ENCODE measurements around the gene TMEM192. TPM values are rescaled to one million over a fixed set of nuclear protein-coding genes. Genes with fewer than 3 reads are reported as not detected.

The TMEM192 gene
- total RNA-seq (6.1 TPM), polyA plus RNA-seq (8.0 TPM)
- long read RNA-seq, donor 1 = 0 reads
- long read RNA-seq, donor 2 = 0 reads
- long read RNA-seq, donor 3, full-length matches to known transcripts = 3 of 3 reads
- long read RNA-seq, donor 3, partial matches to known transcripts = 0 of 3 reads
- long read RNA-seq, donor 3, other reads (novel, unspliced or antisense) = 0 of 3 reads
- long read RNA-seq, donor 4 = 0 reads
- long read RNA-seq, donor 5, full-length matches to known transcripts = 2 of 2 reads
- long read RNA-seq, donor 5, partial matches to known transcripts = 0 of 2 reads
- long read RNA-seq, donor 5, other reads (novel, unspliced or antisense) = 0 of 2 reads
- long read RNA-seq, donor 6 = 0 reads
- long read RNA-seq, donor 7 = 0 reads
- long read RNA-seq, donor 8 = 0 reads
- long read RNA-seq, donor 9 = 0 reads
- long read RNA-seq, donor 10, full-length matches to known transcripts = 1 of 1 reads
- long read RNA-seq, donor 10, partial matches to known transcripts = 0 of 1 reads
- long read RNA-seq, donor 10, other reads (novel, unspliced or antisense) = 0 of 1 reads

DNA sequence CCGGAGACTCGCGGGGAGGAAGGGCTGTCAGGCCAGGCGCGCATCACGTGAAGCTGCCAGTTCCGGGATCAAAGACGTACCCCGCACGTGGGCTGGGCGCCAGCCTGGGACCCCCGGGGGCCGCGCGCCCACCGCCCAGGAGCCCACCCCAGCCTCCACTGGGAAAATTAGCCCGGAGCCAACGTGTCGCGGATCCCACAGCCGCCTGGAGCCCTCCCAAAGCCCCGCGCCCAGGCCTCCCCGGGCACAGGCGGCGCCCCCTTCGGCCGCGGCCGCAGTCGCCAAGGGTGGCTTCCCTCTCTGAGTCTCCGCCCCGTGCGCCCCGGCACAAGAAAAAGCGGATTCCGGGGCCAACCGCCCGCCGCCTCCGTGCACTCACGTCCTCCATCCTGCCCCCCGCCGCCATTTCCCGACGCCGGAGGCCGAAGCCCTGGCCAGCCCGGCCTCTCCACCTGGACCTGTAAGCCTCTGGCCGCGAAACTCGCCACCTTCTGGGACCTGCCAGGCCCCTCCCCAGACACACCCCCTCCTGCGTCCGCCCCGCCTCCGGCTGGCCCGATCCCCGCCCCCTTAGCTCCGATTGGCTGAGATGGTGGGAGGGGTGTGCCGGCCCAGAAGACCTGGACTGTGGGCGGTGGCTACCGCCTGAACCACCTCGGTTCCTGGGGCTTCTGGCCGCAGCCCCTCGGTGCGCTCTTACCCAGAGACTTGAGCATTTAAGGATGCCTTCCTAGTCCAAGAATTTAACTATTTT is at the start of gene TMEM192:
Gene TMEM192 (minus strand): TSS at position 493 of the 754 bp plus-strand sequence. CDS start 87 bp downstream, at position 406.
- DNase-seq (ENCODE audit: low read depth in 6 of 9, low spot score in 9 of 9) = peak; percentile 68 to 93 (median 85)
- Histone ChIP-seq H3K4me3 (ENCODE audit: low read length in 2 of 2) (peak within 1 kb of the TSS; percentile 90 to 92), H3K36me3 (ENCODE audit: control insufficient read depth in 2 of 2, insufficient read depth in 2 of 2, low read length in 1 of 2) (no peaks in the 10 kb centered on the region), H3K9me3 (ENCODE audit: control insufficient read depth in 2 of 2, insufficient read depth in 1 of 2, low read length in 1 of 2) (no peaks in the 10 kb centered on the region), H3K27me3 (ENCODE audit: control insufficient read depth in 2 of 2, insufficient read depth in 1 of 2, low read length in 1 of 2) (peaks cover 0 to 8% of the 10 kb centered on the region in 2 donors), H3K4me1 (ENCODE audit: control insufficient read depth in 2 of 2, insufficient read depth in 2 of 2, low read length in 2 of 2) (peaks cover 3 to 6% of the 10 kb centered on the region in 2 donors), H3K27ac (ENCODE audit: low read depth in 1 of 2, low read length in 1 of 2) (peak within 1 kb of the TSS; percentile 57 to 71)
- WGBS = under 1% methylated on average over 66 of the region's 66 CpGs

DNA sequence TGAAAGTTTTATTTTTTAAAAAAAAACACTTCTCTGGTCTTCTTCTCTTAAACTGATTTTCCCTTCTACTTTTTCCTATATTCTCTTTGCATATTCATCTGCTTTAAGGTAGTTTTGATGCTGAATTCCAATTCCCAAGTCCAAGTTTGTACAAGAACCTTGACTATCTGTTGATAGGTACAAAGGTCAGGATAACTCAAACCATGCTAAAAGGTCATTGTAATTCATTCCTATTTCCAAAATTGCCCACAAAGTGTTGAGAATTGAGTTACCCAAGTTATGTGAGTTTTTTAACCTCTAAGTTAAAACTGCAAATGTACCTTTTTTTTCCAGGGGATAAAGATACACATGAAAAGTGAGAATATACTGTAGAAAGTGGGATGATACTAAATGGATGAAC is 46.1 kb upstream of the TMEM192 start:
- H3K9me3 ChIP-seq (ENCODE audit: control insufficient read depth in 2 of 2, insufficient read depth in 1 of 2, low read length in 1 of 2) = no peaks in the 10 kb centered on the region
- H3K27me3 ChIP-seq (ENCODE audit: control insufficient read depth in 2 of 2, insufficient read depth in 1 of 2, low read length in 1 of 2) = no peaks in the 10 kb centered on the region
- DNase-seq (ENCODE audit: low read depth in 6 of 9, low spot score in 9 of 9) = no peak
- no peaks in the 10 kb centered on the region for H3K4me1 ChIP-seq (ENCODE audit: control insufficient read depth in 2 of 2, insufficient read depth in 2 of 2, low read length in 2 of 2)
- no peaks in the 10 kb centered on the region for H3K36me3 ChIP-seq (ENCODE audit: control insufficient read depth in 2 of 2, insufficient read depth in 2 of 2, low read length in 1 of 2)
- no peak overlapping the region for H3K27ac ChIP-seq (ENCODE audit: low read depth in 1 of 2, low read length in 1 of 2)
- no peak overlapping the region for H3K4me3 ChIP-seq (ENCODE audit: low read length in 2 of 2)

DNA sequence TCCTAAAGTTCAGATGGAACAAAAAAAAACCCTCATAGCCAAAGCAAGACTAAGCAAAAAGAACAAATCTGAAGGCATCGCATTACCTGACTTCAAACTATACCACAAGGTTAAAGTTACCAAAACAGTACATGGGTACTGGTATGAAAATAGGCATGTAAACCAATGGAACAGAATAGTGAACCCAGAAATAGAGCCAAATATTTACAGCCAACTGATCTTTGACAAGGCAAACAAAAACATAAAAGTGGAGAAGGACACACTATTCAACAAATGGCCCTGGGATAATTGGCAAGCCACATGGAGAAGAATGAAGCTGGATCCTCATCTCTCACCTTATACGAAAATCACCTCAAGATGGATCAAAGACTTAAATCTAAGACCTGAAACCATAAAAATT is 44.2 kb upstream of the TMEM192 start:
- H3K27me3 ChIP-seq (ENCODE audit: control insufficient read depth in 2 of 2, insufficient read depth in 1 of 2, low read length in 1 of 2) = no peaks in the 10 kb centered on the region
- H3K36me3 ChIP-seq (ENCODE audit: control insufficient read depth in 2 of 2, insufficient read depth in 2 of 2, low read length in 1 of 2) = no peaks in the 10 kb centered on the region
- WGBS = 96% methylated on average over 2 of the region's 2 CpGs
- no peak overlapping the region for H3K4me3 ChIP-seq (ENCODE audit: low read length in 2 of 2)
- no peak overlapping the region for H3K27ac ChIP-seq (ENCODE audit: low read depth in 1 of 2, low read length in 1 of 2)
- no peaks in the 10 kb centered on the region for H3K4me1 ChIP-seq (ENCODE audit: control insufficient read depth in 2 of 2, insufficient read depth in 2 of 2, low read length in 2 of 2)
- DNase-seq (ENCODE audit: low read depth in 6 of 9, low spot score in 9 of 9) = no peak
- no peaks in the 10 kb centered on the region for H3K9me3 ChIP-seq (ENCODE audit: control insufficient read depth in 2 of 2, insufficient read depth in 1 of 2, low read length in 1 of 2)

DNA sequence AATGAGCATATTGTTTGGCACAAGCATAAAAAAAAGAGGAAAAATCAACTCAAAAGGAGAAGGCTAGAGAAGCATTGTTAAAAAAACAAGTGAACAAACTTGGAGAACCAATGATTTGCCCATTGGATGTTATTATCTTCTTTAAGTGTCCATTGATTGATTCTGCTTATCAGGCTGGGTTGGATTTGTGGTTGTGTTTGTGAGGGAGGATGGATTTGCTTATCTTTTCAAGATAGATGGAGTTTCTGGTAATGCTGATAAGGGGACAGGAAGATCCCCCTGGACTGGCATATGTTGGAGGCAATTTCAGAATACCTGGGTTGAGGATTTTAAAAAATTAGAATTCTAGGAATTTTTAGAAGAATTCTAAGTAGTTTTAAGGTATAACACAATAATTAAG is 41.8 kb upstream of the TMEM192 start:
- H3K4me1 ChIP-seq (ENCODE audit: control insufficient read depth in 2 of 2, insufficient read depth in 2 of 2, low read length in 2 of 2) = no peaks in the 10 kb centered on the region
- no peaks in the 10 kb centered on the region for H3K9me3 ChIP-seq (ENCODE audit: control insufficient read depth in 2 of 2, insufficient read depth in 1 of 2, low read length in 1 of 2)
- H3K27me3 ChIP-seq (ENCODE audit: control insufficient read depth in 2 of 2, insufficient read depth in 1 of 2, low read length in 1 of 2) = no peaks in the 10 kb centered on the region
- no peak overlapping the region for H3K27ac ChIP-seq (ENCODE audit: low read depth in 1 of 2, low read length in 1 of 2)
- H3K36me3 ChIP-seq (ENCODE audit: control insufficient read depth in 2 of 2, insufficient read depth in 2 of 2, low read length in 1 of 2) = no peaks in the 10 kb centered on the region
- no peak overlapping the region for H3K4me3 ChIP-seq (ENCODE audit: low read length in 2 of 2)
- no peak for DNase-seq (ENCODE audit: low read depth in 6 of 9, low spot score in 9 of 9)

DNA sequence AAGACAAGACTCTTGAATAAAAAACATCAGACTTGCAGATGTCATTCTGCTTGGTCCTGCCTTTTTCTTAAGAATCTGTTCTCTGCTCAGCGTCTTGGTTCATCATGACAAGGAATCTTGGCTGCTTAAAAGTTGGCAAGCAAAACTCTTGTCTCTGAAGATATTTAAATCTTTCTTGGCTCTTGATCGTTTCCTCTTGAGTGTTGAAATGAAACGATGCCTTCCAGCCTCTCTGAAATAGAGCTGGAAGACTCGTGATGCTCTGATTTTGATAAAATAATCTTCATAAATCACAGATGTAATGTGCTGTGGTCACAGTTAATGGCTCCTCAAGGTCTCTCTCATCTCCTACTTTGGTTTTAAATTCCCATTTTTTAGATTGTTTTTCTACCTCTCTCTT is 39.9 kb upstream of the TMEM192 start:
- 89% methylated on average over 4 of the region's 4 CpGs for whole genome bisulfite sequencing
- H3K27me3 ChIP-seq (ENCODE audit: control insufficient read depth in 2 of 2, insufficient read depth in 1 of 2, low read length in 1 of 2) = no peaks in the 10 kb centered on the region
- no peaks in the 10 kb centered on the region for H3K9me3 ChIP-seq (ENCODE audit: control insufficient read depth in 2 of 2, insufficient read depth in 1 of 2, low read length in 1 of 2)
- H3K36me3 ChIP-seq (ENCODE audit: control insufficient read depth in 2 of 2, insufficient read depth in 2 of 2, low read length in 1 of 2) = no peaks in the 10 kb centered on the region
- DNase-seq (ENCODE audit: low read depth in 6 of 9, low spot score in 9 of 9) = no peak
- H3K4me1 ChIP-seq (ENCODE audit: control insufficient read depth in 2 of 2, insufficient read depth in 2 of 2, low read length in 2 of 2) = no peaks in the 10 kb centered on the region
- no peak overlapping the region for H3K4me3 ChIP-seq (ENCODE audit: low read length in 2 of 2)
- H3K27ac ChIP-seq (ENCODE audit: low read depth in 1 of 2, low read length in 1 of 2) = no peak overlapping the region

DNA sequence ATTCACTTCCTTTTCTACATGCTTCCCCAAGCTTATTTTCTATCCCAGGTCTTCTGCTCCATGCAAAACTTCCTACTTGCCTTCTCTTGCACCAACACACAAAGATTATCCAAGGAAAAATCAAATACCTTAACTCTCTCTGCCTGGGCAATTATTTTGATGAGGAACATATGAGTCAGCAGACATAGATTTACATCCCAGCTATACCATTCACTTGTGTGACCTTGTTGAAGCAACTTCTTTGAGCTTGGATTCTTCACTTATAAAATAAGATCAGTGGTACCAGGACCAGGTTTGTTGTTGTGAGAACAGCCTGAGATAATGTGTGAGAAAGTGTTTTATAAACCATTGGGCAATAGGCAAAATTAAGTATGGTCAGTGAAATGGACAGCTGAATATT is 39.1 kb upstream of the TMEM192 start:
- no peaks in the 10 kb centered on the region for H3K4me1 ChIP-seq (ENCODE audit: control insufficient read depth in 2 of 2, insufficient read depth in 2 of 2, low read length in 2 of 2)
- H3K4me3 ChIP-seq (ENCODE audit: low read length in 2 of 2) = no peak overlapping the region
- no peaks in the 10 kb centered on the region for H3K27me3 ChIP-seq (ENCODE audit: control insufficient read depth in 2 of 2, insufficient read depth in 1 of 2, low read length in 1 of 2)
- no peak for DNase-seq (ENCODE audit: low read depth in 6 of 9, low spot score in 9 of 9)
- no peak overlapping the region for H3K27ac ChIP-seq (ENCODE audit: low read depth in 1 of 2, low read length in 1 of 2)
- H3K36me3 ChIP-seq (ENCODE audit: control insufficient read depth in 2 of 2, insufficient read depth in 2 of 2, low read length in 1 of 2) = no peaks in the 10 kb centered on the region
- no peaks in the 10 kb centered on the region for H3K9me3 ChIP-seq (ENCODE audit: control insufficient read depth in 2 of 2, insufficient read depth in 1 of 2, low read length in 1 of 2)

DNA sequence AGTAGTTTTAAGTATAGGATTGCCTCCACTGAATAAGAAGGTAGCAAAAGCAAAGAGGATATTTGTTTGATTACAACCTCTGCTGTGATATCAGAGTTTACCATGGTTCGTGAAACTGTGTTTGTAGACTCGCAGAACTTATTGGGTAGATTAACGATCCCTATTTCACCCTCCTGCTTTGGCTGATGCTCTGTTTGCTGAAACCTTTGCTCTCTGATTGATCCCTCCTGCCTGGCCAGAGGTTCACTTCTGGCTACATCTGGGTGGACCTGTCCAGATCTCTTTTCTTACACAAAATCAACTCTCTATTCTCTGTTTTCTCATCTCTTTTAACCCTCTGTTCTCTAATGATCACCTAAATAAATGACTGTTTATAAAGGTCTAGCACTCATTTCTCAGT is 37.9 kb upstream of the TMEM192 start:
- Histone ChIP-seq H3K27ac (ENCODE audit: low read depth in 1 of 2, low read length in 1 of 2) (no peak overlapping the region), H3K9me3 (ENCODE audit: control insufficient read depth in 2 of 2, insufficient read depth in 1 of 2, low read length in 1 of 2) (no peaks in the 10 kb centered on the region), H3K4me1 (ENCODE audit: control insufficient read depth in 2 of 2, insufficient read depth in 2 of 2, low read length in 2 of 2) (no peaks in the 10 kb centered on the region), H3K27me3 (ENCODE audit: control insufficient read depth in 2 of 2, insufficient read depth in 1 of 2, low read length in 1 of 2) (no peaks in the 10 kb centered on the region), H3K36me3 (ENCODE audit: control insufficient read depth in 2 of 2, insufficient read depth in 2 of 2, low read length in 1 of 2) (no peaks in the 10 kb centered on the region), H3K4me3 (ENCODE audit: low read length in 2 of 2) (no peak overlapping the region)
- DNase-seq (ENCODE audit: low read depth in 6 of 9, low spot score in 9 of 9) = no peak
- WGBS = 99% methylated on average over 3 of the region's 3 CpGs

DNA sequence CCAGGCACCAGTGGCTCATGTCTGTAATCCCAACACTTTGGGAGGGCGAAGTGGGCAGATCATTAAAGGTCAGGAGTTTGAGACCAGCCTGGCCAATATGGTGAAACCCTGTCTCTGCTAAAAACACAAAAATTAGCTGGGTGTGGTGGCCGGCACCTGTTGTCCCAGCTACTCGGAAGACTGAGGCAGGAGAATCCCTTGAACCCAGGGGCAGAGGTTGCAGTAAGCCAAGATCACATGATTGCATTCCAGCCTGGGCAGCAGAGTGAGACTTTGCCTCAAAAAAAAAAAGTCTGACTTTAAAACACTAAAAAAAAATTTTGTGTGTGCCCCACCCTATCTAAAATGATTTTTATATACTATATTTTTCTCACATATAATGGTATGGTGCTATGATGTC is 26.2 kb upstream of the TMEM192 start:
- WGBS = 96% methylated on average over 3 of the region's 3 CpGs
- no peaks in the 10 kb centered on the region for H3K4me1 ChIP-seq (ENCODE audit: control insufficient read depth in 2 of 2, insufficient read depth in 2 of 2, low read length in 2 of 2)
- DNase-seq (ENCODE audit: low read depth in 6 of 9, low spot score in 9 of 9) = no peak
- no peaks in the 10 kb centered on the region for H3K9me3 ChIP-seq (ENCODE audit: control insufficient read depth in 2 of 2, insufficient read depth in 1 of 2, low read length in 1 of 2)
- H3K36me3 ChIP-seq (ENCODE audit: control insufficient read depth in 2 of 2, insufficient read depth in 2 of 2, low read length in 1 of 2) = no peaks in the 10 kb centered on the region
- H3K4me3 ChIP-seq (ENCODE audit: low read length in 2 of 2) = no peak overlapping the region
- H3K27me3 ChIP-seq (ENCODE audit: control insufficient read depth in 2 of 2, insufficient read depth in 1 of 2, low read length in 1 of 2) = no peaks in the 10 kb centered on the region
- H3K27ac ChIP-seq (ENCODE audit: low read depth in 1 of 2, low read length in 1 of 2) = no peak overlapping the region

DNA sequence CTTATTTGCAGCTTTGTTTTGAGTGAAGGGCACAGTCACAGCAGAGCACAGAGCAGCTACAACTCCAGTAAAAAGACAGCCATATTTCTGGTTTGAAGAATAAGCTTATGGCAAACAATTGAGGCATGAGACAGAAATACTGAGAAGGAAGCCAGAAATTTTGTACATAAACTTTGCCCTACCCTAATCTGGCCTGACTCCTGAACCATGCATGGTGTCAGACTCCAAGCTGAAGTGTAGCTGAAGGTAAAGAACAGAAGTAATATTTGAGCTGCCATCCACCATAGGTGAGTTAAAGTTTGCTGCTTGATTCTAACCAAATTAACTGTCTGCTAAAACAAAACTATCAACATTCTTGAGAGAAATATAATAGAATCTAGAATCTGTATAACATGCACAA is 24.5 kb upstream of the TMEM192 start:
- no peak overlapping the region for H3K4me3 ChIP-seq (ENCODE audit: low read length in 2 of 2)
- no peak overlapping the region for H3K27ac ChIP-seq (ENCODE audit: low read depth in 1 of 2, low read length in 1 of 2)
- no peaks in the 10 kb centered on the region for H3K36me3 ChIP-seq (ENCODE audit: control insufficient read depth in 2 of 2, insufficient read depth in 2 of 2, low read length in 1 of 2)
- DNase-seq (ENCODE audit: low read depth in 6 of 9, low spot score in 9 of 9) = no peak
- H3K27me3 ChIP-seq (ENCODE audit: control insufficient read depth in 2 of 2, insufficient read depth in 1 of 2, low read length in 1 of 2) = no peaks in the 10 kb centered on the region
- H3K4me1 ChIP-seq (ENCODE audit: control insufficient read depth in 2 of 2, insufficient read depth in 2 of 2, low read length in 2 of 2) = no peaks in the 10 kb centered on the region
- H3K9me3 ChIP-seq (ENCODE audit: control insufficient read depth in 2 of 2, insufficient read depth in 1 of 2, low read length in 1 of 2) = no peaks in the 10 kb centered on the region
